GM21367 (cell line): ENCODE measurements around the gene FBN2.

Source experiments
- ATAC-seq: cut with Tn5 transposase; IDR thresholded peaks from one replicate; pipeline ENCODE4 v1.9.1; 2021; ENCODE audit not compliant: unreplicated experiment

FBN2 gene

GRCh38 chr5:128259607-128260021 is 278.4 kb downstream of the FBN2 start:
- ATAC-seq = no peak

- ATAC-seq = no peak
Measured at GRCh38 chr5:128258372-128258771, 279.7 kb downstream of the FBN2 start.

GRCh38 chr5:128257076-128257475 is 281.0 kb downstream of the FBN2 start:
- ATAC-seq = no peak

DNA sequence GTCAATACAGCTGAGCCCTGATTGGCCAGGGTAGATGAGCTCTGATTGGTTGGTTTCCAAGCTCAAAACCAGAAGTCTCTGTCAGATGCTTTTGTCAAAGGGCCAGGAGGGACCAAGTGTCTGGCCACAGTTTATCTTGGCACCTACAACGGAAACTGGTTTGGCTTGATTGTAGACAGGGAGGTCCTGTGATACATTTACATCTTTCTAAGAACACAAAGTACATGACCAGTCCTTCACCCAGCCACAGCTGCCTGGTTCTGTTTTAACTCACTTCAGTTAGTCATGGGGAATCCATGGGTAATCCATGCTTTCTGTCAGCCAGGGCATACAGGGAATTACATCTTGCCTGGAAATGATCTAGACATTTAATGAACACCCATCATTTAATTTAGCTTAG is 283.3 kb downstream of the FBN2 start:
- ATAC-seq = no peak

DNA sequence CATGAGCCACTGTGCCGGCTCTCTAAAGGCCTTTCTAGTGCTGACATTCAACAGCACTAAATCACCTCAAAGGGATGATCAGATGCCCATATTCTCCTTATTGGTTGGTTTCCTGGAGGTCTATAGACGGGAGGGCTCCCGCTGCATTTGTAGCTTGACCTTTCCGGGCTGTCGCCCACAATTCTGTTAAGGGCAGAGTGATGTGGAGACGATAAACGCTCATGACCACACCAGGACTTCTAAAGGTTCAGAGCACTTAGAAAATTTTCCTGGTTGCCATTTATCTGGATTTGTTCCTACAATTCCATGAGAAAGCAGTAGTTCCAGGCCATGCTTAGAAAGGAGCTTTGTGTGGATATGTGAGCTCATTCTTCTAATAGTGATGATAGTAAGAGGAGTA is 284.2 kb downstream of the FBN2 start:
- no peak for ATAC-seq

DNA sequence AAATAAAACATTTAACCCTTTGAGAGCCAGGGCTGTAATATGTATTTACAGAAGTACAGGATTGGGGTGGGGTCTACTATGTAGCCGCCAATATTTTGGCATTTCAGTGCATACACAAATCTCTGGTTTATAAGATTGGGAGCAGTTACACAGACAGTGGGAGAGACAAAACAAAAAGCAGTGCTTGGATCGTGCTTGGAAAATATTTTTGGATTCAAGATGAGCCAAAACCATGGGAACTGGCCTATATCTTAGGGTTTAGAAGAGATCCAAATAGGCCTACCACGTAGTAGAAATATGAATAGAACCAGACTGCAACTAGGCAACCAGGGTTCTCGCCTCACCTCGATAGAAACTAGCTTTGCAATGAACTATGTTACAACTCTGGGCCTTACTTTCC is 284.9 kb downstream of the FBN2 start:
- no peak for ATAC-seq

DNA sequence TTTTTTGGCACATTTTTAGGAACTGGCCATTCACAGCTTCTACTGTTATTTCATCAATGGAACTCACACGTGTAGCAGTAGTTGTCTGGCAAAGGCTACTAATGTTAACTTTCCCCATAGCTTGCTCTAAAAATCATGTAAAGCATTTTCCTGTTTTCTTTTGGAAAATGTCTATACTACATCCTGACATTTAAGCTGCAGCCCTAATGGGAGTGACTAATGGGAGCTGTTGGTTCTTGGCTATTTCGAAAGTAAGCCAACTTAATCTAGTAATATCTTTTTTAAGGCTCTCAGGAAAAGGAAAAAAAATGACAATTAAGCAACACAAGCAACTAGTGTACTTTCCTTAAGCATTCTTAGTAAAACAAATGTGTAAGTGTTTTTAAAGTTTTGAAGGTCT is 285.3 kb downstream of the FBN2 start:
- ATAC-seq = no peak

DNA sequence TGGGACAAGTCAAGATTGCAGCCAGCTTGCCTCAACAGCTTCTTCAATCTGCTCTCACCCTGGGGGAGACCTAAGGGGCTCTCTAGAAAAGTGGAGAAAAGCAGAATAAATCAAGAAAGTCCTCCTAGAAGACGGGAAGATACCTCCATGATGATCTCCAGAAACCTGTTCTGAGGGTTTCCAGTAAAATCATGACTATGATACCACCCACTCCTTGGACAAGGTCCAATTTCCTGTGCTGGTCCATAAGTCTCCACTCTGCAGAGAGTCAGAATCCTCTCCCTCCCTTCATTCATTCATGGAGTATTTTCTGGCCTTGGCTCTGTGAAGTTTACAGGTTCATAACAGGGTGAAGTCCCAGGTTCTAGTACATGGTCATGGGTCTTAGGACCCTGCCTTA is 285.8 kb downstream of the FBN2 start:
- ATAC-seq = no peak

DNA sequence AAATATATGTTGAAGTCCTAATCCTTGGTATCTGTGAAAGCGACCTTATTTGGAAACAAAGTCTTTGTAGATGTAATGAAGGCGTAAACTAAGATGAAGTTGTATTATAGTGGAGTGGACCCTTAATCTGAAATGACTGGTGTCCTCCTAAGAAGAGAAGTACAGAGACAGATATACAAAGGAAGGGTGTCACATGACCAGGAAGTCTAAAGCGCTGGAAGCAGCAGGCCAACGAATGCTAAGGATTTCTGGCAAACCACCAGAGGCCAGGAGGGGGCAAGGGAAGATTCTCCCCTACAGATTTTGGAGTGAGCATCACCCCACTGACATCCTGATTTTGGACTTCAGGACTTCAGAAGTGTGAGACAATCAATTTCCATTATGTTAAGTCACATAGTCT is 292.1 kb downstream of the FBN2 start:
- no peak for ATAC-seq

- no peak for ATAC-seq
Measured at GRCh38 chr5:128243958-128244582, 294.0 kb downstream of the FBN2 start.

DNA sequence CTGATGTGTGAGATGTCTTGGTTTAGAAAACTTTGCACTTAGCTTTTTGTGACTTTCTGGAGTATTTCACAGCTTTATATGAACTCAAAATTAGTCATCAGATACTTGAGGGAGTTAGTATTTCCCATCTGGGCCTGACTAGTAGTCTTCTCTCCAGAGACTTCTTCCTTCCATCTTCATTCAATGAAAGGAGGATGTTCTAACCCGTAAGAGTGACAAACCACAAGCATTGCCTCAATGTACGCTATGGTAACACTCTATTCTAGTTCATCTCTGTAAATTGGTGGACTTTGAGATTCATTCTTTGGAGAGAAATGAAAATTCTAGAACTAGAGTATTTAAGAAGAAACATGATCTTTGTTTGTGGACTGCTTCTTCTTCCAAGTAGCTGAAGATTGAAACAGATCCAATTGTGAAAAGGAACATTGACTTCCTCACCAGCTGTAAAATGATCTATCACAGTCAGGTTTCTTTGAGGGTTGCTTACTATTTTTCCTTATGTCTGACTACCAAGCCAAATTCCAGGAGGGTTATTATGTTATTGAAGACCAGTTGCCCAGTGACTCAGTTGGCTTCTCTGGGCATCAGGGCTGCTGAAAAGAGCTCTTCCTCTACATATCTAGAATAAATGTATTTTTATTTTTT is 296.9 kb downstream of the FBN2 start:
- no peak for ATAC-seq

GRCh38 chr5:128237546-128237945 is 300.5 kb downstream of the FBN2 start:
- no peak for ATAC-seq

DNA sequence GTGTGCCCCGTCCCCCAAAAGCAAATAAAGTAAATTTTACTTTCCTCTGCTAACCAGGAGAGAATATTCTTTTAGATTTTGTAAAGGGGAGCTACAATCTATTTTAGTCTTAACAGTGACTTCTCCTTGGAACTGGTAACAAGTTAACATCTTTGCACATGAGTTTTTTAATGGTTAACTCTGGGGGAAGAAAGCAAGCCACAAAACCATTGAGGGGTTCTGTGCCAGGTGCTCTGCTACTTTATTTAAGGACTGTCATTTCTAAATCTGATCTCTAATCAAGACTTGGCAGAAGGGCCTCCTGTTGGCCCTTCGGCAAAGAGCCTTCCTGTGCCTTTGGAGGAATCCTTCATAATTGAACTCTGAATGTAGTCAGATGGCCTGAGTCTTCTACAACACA is 301.0 kb downstream of the FBN2 start:
- no peak for ATAC-seq

GRCh38 chr5:128236334-128236733 is 301.7 kb downstream of the FBN2 start:
- ATAC-seq = no peak

- no peak for ATAC-seq
Measured at GRCh38 chr5:128234928-128235641, 303.0 kb downstream of the FBN2 start.

- no peak for ATAC-seq
Measured at GRCh38 chr5:128228521-128228920, 309.5 kb downstream of the FBN2 start.

DNA sequence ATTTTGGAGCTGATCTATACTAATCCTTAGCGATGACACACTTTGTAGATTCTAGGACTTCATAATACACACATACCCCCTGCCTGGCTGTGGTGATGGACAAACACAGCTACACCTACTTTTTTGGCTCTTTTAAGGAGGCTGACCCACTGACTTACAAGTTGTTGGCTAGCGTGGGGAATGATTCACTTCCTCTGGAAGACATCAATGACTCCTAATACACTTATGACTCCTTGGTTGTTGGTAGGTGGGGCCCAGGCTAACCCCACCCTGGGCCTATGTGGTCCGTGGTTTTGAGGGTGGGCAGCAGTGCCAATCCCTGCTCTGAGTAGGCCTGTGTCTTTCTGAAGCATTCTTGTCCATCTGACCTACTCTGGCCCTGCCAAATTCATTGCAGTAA is 310.0 kb downstream of the FBN2 start:
- ATAC-seq = no peak

- ATAC-seq = no peak
Measured at GRCh38 chr5:128225245-128226030, 312.6 kb downstream of the FBN2 start.

DNA sequence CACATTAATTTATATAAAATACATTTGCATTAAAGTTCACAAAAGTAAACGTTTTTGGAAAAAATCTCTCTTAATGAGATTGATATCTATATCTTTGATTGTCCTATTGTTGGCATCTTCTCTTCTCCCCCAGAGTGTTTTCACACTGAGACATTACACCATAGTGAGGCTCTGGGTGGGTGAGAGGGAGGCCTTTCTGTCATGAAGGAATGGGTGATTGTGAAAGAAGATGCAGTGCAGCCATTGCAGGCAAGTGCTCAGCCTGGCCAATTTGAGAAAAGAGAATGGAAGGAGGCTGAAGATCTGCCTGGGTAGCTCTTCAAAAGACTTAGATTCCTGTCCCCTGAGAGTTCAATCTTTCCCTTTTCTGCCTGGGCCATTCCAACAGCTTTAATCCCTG is 313.7 kb downstream of the FBN2 start:
- no peak for ATAC-seq

- ATAC-seq = no peak
Measured at GRCh38 chr5:128220841-128221240, 317.2 kb downstream of the FBN2 start.

GRCh38 chr5:128216860-128217531 is 321.0 kb downstream of the FBN2 start:
- ATAC-seq = no peak
